ENCODE results near the gene GLTP. TPM values are rescaled to one million over a fixed set of nuclear protein-coding genes. Genes with fewer than 3 reads are reported as not detected.

Gene GLTP
- total and polyA plus RNA-seq, 2 experiments from 2014 or later, result 92.8 to 96.5 TPM

- no peak overlapping the region for H3K9ac ChIP-seq
- H3K79me2 ChIP-seq (ENCODE audit: insufficient read depth), result no peaks in the 10 kb centered on the region
- H2AFZ ChIP-seq, result no peak overlapping the region
- no peak for DNase-seq
- peaks cover 5% of the 10 kb centered on the region; the same call in 1 of the 2 replicates for H3K4me1 ChIP-seq (ENCODE audit: insufficient read depth)
- 86% methylated on average over 9 of the region's 9 CpGs for WGBS, 2 experiments (ENCODE audit: low coverage in 1 of 2, low lambda C conversion rate in 2 of 2, missing lambda C conversion rate in 2 of 2)
- no peaks in the 10 kb centered on the region for H3K27me3 ChIP-seq (replicated peaks; ENCODE audit: insufficient read depth)
- in situ Hi-C loops (cut with MboI), result no loop called here
- H3K4me2 ChIP-seq (ENCODE audit: unreplicated experiment), result no peak overlapping the region
- no peaks in the 10 kb centered on the region for H3K9me3 ChIP-seq (ENCODE audit: low read depth)
- no peaks in the 10 kb centered on the region for H3K9me2 ChIP-seq (ENCODE audit: insufficient read depth)
- H3K36me3 ChIP-seq (ENCODE audit: low read depth), result no peaks in the 10 kb centered on the region
- no peak for TF ChIP-seq EZH2 (IDR thresholded peaks at IDR 0.05; ENCODE audit: insufficient read depth, poor library complexity, severe bottlenecking)
- TF ChIP-seq EZH2phosphoT487 (IDR thresholded peaks at IDR 0.05; ENCODE audit: insufficient read depth, low read depth), result no peak
- no peaks in the 10 kb centered on the region; the same call in 1 of the 2 replicates for H3F3A ChIP-seq (ENCODE audit: insufficient read depth)
- no peak overlapping the region for H3K4me3 ChIP-seq
- H4K20me1 ChIP-seq (ENCODE audit: insufficient read depth), result no peaks in the 10 kb centered on the region
- H3K27ac ChIP-seq, result no peak overlapping the region
Observed at GRCh38 chr12:109818253-109818652, 62.1 kb downstream of the GLTP start.

DNA sequence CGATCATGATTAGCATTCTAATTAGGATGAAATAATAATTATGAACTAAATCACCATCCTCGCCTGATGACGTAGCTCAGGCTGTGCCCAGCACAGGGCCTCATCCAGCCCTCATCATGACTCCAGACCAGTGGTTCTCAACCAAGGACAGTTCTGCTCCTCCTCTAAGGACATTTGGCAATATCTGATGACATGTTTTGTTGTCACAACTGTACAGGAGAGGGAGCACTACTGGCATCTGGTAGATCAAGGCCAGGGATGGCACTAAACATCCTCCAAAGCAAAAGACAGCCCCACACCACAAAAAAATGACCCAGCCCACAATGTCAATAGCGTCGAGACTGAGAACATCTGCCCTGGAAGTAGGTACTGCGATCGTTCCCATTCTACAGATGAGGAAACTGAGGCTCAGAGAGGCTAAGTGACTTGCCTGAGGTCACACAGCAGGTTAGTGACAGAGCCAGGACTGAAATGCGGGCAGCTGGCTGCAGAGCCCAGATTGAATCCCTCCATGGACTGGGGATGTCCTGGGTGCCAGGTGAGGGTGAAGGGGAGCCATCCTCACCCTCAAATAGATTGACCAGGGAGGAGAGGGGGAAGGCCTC, 62.6 kb downstream of the GLTP start:
- Histone ChIP-seq H3K27ac (no peak overlapping the region), H3K9ac (no peak overlapping the region), H3K9me2 (ENCODE audit: insufficient read depth) (no peaks in the 10 kb centered on the region), H4K20me1 (ENCODE audit: insufficient read depth) (no peaks in the 10 kb centered on the region), H3K36me3 (ENCODE audit: low read depth) (no peaks in the 10 kb centered on the region), H3K27me3 (replicated peaks; ENCODE audit: insufficient read depth) (no peaks in the 10 kb centered on the region), H3K79me2 (ENCODE audit: insufficient read depth) (no peaks in the 10 kb centered on the region), H3K4me2 (ENCODE audit: unreplicated experiment) (no peak overlapping the region), H3K9me3 (ENCODE audit: low read depth) (no peaks in the 10 kb centered on the region), H3K4me3 (no peak overlapping the region), H2AFZ (no peak overlapping the region), H3K4me1 (ENCODE audit: insufficient read depth) (peaks cover 5% of the 10 kb centered on the region; the same call in 1 of the 2 replicates), H3F3A (ENCODE audit: insufficient read depth) (no peaks in the 10 kb centered on the region; the same call in 1 of the 2 replicates)
- TF ChIP-seq EZH2 (IDR thresholded peaks at IDR 0.05; ENCODE audit: insufficient read depth, poor library complexity, severe bottlenecking), result no peak
- TF ChIP-seq EZH2phosphoT487 (IDR thresholded peaks at IDR 0.05; ENCODE audit: insufficient read depth, low read depth), result no peak
- no peak for DNase-seq
- 89 to 92% methylated on average over 8 of the region's 8 CpGs for WGBS, 2 experiments (ENCODE audit: low coverage in 1 of 2, low lambda C conversion rate in 2 of 2, missing lambda C conversion rate in 2 of 2)
- in situ Hi-C loops (cut with MboI), result no loop called here

DNA sequence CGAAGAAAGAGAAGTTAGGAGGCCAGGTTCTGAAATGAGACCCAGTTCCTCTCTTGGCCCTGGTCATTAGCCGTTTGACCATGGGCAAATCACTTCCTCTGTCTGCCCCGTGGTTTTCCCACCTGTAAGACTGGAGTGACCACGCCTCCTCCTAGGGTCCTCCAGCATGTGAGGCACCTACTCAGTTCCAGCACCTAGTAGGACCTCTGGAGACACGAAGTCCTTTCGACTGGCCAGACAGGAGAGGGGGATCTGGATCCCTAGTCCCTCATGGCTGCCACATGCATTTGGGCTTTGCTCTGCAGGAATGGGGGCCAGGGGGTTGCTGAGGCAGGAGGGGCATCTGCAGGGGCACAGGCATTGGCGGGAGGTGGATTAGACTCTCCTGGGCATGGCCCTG, 63.5 kb downstream of the GLTP start:
- H3K79me2 ChIP-seq (ENCODE audit: insufficient read depth), result no peaks in the 10 kb centered on the region
- H4K20me1 ChIP-seq (ENCODE audit: insufficient read depth), result no peaks in the 10 kb centered on the region
- H3K9me2 ChIP-seq (ENCODE audit: insufficient read depth), result no peaks in the 10 kb centered on the region
- H3K4me2 ChIP-seq (ENCODE audit: unreplicated experiment), result no peak overlapping the region
- H3K36me3 ChIP-seq (ENCODE audit: low read depth), result no peaks in the 10 kb centered on the region
- H3F3A ChIP-seq (ENCODE audit: insufficient read depth), result no peaks in the 10 kb centered on the region; the same call in 1 of the 2 replicates
- DNase-seq, result no peak
- H2AFZ ChIP-seq, result no peak overlapping the region
- peaks cover 5% of the 10 kb centered on the region; the same call in 1 of the 2 replicates for H3K4me1 ChIP-seq (ENCODE audit: insufficient read depth)
- H3K9ac ChIP-seq, result no peak overlapping the region
- in situ Hi-C loops (cut with MboI), result no loop called here
- WGBS, 2 experiments (ENCODE audit: low coverage in 1 of 2, low lambda C conversion rate in 2 of 2, missing lambda C conversion rate in 2 of 2), result 90 to 93% methylated on average over 7 of the region's 7 CpGs
- H3K27ac ChIP-seq, result no peak overlapping the region
- H3K27me3 ChIP-seq (replicated peaks; ENCODE audit: insufficient read depth), result no peaks in the 10 kb centered on the region
- H3K4me3 ChIP-seq, result no peak overlapping the region
- H3K9me3 ChIP-seq (ENCODE audit: low read depth), result no peaks in the 10 kb centered on the region
- no peak for TF ChIP-seq EZH2 (IDR thresholded peaks at IDR 0.05; ENCODE audit: insufficient read depth, poor library complexity, severe bottlenecking)
- no peak for TF ChIP-seq EZH2phosphoT487 (IDR thresholded peaks at IDR 0.05; ENCODE audit: insufficient read depth, low read depth)

DNA sequence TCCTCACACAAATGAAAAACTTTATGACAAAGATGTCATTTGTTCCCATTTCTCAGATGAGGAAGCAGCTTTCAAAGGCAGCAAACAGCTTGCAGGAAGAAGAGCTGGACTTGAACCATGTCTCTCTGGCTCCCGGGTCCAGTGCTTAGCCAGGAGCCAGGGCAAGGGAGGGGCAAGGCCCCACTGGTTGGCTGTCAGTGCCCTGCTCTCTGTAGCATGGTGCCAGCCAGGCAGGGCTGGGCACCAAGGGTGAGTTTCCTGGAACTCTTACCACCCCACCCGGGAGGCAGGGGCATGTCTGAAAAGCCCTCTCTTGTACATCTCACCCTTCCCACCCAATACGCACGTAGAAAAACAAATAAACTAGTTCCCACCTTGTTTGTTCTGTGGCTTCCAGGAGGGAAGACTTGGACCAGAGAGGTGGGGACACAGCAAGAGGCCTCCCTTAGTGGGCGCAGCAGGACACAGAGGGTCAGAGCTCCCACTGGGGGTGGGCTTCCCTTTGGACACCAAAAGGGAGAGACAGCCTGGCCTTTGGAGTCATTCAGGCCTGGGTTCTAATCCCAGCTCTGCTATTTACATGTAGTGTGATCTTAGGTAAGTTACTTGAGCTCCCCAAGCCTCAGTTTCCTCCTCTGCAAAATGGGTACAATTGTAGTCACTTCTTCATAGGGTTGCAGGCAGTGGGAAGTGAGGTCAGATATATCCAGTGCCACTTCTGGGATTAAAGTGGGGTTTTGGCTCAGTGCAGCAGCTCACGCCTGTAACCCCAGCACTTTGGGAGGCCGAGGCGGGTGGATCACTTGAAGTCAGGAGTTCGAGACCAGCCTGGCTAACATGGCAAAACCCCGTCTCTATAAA, 64.4 kb downstream of the GLTP start:
- whole genome bisulfite sequencing, 2 experiments (ENCODE audit: low coverage in 1 of 2, low lambda C conversion rate in 2 of 2, missing lambda C conversion rate in 2 of 2), result 92 to 93% methylated on average over 10 of the region's 10 CpGs
- no peaks in the 10 kb centered on the region for H3K79me2 ChIP-seq (ENCODE audit: insufficient read depth)
- no peaks in the 10 kb centered on the region for H3K9me2 ChIP-seq (ENCODE audit: insufficient read depth)
- no peaks in the 10 kb centered on the region for H3K9me3 ChIP-seq (ENCODE audit: low read depth)
- H4K20me1 ChIP-seq (ENCODE audit: insufficient read depth), result no peaks in the 10 kb centered on the region
- H3K4me2 ChIP-seq (ENCODE audit: unreplicated experiment), result no peak overlapping the region
- H3K27me3 ChIP-seq (replicated peaks; ENCODE audit: insufficient read depth), result no peaks in the 10 kb centered on the region
- no peak for DNase-seq
- no peaks in the 10 kb centered on the region; the same call in 1 of the 2 replicates for H3F3A ChIP-seq (ENCODE audit: insufficient read depth)
- no peak for TF ChIP-seq EZH2phosphoT487 (IDR thresholded peaks at IDR 0.05; ENCODE audit: insufficient read depth, low read depth)
- in situ Hi-C loops (cut with MboI), result no loop called here
- H3K4me1 ChIP-seq (ENCODE audit: insufficient read depth), result peaks cover 5% of the 10 kb centered on the region; the same call in 1 of the 2 replicates
- no peaks in the 10 kb centered on the region for H3K36me3 ChIP-seq (ENCODE audit: low read depth)
- no peak overlapping the region for H3K27ac ChIP-seq
- H3K9ac ChIP-seq, result no peak overlapping the region
- H2AFZ ChIP-seq, result no peak overlapping the region
- H3K4me3 ChIP-seq, result no peak overlapping the region
